Neutrophil (primary cell): ENCODE results near the gene DENND6B.

Experiments
- H3K27ac ChIP-seq: fragments of 200-600 bp; sonication (generic); 2 replicates; pipeline ENCODE4 v1.5.1; 2016; ENCODE audit warnings: mild to moderate bottlenecking, moderate library complexity
- H3K27me3 ChIP-seq: fragments of 200-600 bp; sonication (generic); 2 replicates; pipeline ENCODE4 v1.6.0; 2016; ENCODE audit warnings: mild to moderate bottlenecking
- H3K36me3 ChIP-seq: fragments of 200-600 bp; sonication (generic); 2 replicates; pipeline ENCODE4 v1.5.1; 2017
- H3K4me1 ChIP-seq, 2 experiments: fragments of 200-600 bp in 1 of 2; sonication (generic) in 1 of 2; 1 replicate in 1 of 2; 2 replicates in 1 of 2; pipeline versions ENCODE4 v1.5.1 to v1.6.1; 2013 to 2016; ENCODE audit warnings: low read depth in 1 of 2, low read length in 1 of 2, mild to moderate bottlenecking in 1 of 2, moderate library complexity in 1 of 2; ENCODE audit not compliant: control insufficient read depth in 1 of 2, insufficient read depth in 1 of 2
- H3K4me3 ChIP-seq, 2 experiments: fragments of 200-600 bp in 1 of 2; sonication (generic) in 1 of 2; 1 replicate in 1 of 2; 2 replicates in 1 of 2; pipeline ENCODE4 v1.5.1; 2013 to 2016; ENCODE audit warnings: low read depth in 1 of 2, low read length in 1 of 2, mild to moderate bottlenecking in 1 of 2, moderate library complexity in 1 of 2
- H3K9me3 ChIP-seq: fragments of 200-600 bp; sonication (generic); 2 replicates; pipeline ENCODE4 v1.5.1; 2016
- CTCF ChIP-seq: fragments of 200-600 bp; sonication (generic); IDR thresholded peaks from 2 replicates; pipeline ENCODE4 v1.5.1; 2016; ENCODE audit warnings: antibody characterized with exemption

DENND6B gene

GRCh38 chr22:50313021-50313420 lies 13.8 kb downstream of the DENND6B start:
- Histone ChIP-seq H3K36me3 (no peaks in the 10 kb centered on the region), H3K4me1 (peaks cover 0 to 4% of the 10 kb centered on the region in 2 experiments), H3K4me3 (no peak overlapping the region), H3K27ac (no peak overlapping the region), H3K9me3 (no peaks in the 10 kb centered on the region), H3K27me3 (peaks cover 73% of the 10 kb centered on the region)
- no peak for TF ChIP-seq CTCF

DNA sequence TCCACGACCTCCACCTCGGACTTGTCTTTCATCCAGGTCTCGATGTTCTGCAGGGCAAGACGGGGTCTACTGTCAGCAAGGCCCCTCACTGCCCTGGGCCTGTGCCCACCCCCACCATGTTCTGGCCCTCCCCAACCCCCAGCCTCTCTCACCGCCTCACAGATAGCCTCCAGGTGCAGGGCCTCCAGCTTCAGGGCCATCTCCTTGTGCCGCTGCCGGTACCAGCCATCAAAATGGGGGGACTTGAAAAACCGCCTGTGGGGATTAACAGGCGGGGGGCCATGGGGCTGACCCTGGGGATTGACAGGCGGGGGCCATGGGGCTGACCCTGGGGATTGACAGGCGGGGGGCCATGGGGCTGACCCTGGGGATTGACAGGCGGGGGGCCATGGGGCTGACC lies 14.4 kb downstream of the DENND6B start:
- no peak overlapping the region for H3K27ac ChIP-seq
- no peaks in the 10 kb centered on the region for H3K9me3 ChIP-seq
- H3K4me1 ChIP-seq, result peaks cover 0 to 6% of the 10 kb centered on the region in 2 experiments
- H3K27me3 ChIP-seq, result peaks cover 80% of the 10 kb centered on the region
- H3K4me3 ChIP-seq, result no peak overlapping the region
- H3K36me3 ChIP-seq, result no peaks in the 10 kb centered on the region
- TF ChIP-seq CTCF, result no peak

DNA sequence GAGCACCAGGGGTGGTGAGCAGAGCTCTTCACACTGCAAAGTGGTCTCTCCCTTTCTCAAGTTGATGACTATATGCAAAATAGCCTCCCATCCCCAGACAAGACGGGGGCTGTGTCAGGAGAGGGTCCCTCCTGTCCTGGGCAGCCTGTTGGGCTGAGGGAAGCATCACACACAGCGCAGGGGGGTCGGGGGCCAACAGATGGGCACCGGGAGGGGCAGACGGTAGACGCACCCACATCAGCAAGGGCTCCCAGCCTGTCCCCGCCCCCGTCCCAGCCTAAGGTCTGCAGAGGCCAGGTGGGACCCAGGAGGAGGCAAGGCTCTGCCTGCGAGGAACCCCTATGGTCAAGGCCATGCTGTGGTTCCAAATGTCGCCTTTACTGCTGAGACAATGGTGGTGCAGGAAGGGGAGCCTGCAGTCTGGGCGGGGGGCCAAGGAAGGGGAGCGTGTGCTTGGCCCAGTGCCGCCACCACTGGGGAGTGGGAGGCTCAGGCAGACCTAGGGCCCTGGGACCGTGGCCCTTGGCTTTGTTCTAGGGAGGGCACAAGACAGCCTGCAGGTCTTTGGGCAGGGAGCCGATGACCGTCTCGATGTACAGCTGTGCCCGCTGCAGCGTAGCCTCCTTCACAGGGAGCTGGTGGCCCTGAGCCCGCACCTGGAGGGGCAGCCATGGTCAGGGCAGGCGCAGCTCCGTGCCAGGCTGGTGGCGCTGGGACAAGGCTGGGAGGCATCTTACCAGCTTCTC lies 15.0 kb downstream of the DENND6B start:
- Histone ChIP-seq H3K27me3 (peaks cover 86% of the 10 kb centered on the region), H3K36me3 (no peaks in the 10 kb centered on the region), H3K4me3 (no peak overlapping the region), H3K9me3 (no peaks in the 10 kb centered on the region), H3K4me1 (peaks cover 0 to 12% of the 10 kb centered on the region in 2 experiments), H3K27ac (no peak overlapping the region)
- no peak for TF ChIP-seq CTCF

- Histone ChIP-seq H3K4me1 (peaks cover 0 to 12% of the 10 kb centered on the region in 2 experiments), H3K9me3 (no peaks in the 10 kb centered on the region), H3K4me3 (no peak overlapping the region), H3K36me3 (no peaks in the 10 kb centered on the region), H3K27me3 (peaks cover 89% of the 10 kb centered on the region), H3K27ac (no peak overlapping the region)
- TF ChIP-seq CTCF, result no peak
Observed at GRCh38 chr22:50310949-50311444, 15.8 kb downstream of the DENND6B start.

GRCh38 chr22:50310031-50310722 lies 16.6 kb downstream of the DENND6B start:
- peaks cover 0 to 12% of the 10 kb centered on the region in 2 experiments for H3K4me1 ChIP-seq
- no peaks in the 10 kb centered on the region for H3K36me3 ChIP-seq
- H3K9me3 ChIP-seq, result no peaks in the 10 kb centered on the region
- no peak for TF ChIP-seq CTCF
- H3K27ac ChIP-seq, result no peak overlapping the region
- no peak overlapping the region for H3K4me3 ChIP-seq
- H3K27me3 ChIP-seq, result peaks cover 89% of the 10 kb centered on the region
